ENCODE measurements around the gene CXorf65. TPM values are rescaled to one million over a fixed set of nuclear protein-coding genes. Genes with fewer than 3 reads are reported as not detected.
A peak's percentile ranks its signal among the peaks of the same experiment; 100 is the strongest.

Gene CXorf65
- total and polyA plus RNA-seq, 2 experiments from 2014 or later: not detected

DNA sequence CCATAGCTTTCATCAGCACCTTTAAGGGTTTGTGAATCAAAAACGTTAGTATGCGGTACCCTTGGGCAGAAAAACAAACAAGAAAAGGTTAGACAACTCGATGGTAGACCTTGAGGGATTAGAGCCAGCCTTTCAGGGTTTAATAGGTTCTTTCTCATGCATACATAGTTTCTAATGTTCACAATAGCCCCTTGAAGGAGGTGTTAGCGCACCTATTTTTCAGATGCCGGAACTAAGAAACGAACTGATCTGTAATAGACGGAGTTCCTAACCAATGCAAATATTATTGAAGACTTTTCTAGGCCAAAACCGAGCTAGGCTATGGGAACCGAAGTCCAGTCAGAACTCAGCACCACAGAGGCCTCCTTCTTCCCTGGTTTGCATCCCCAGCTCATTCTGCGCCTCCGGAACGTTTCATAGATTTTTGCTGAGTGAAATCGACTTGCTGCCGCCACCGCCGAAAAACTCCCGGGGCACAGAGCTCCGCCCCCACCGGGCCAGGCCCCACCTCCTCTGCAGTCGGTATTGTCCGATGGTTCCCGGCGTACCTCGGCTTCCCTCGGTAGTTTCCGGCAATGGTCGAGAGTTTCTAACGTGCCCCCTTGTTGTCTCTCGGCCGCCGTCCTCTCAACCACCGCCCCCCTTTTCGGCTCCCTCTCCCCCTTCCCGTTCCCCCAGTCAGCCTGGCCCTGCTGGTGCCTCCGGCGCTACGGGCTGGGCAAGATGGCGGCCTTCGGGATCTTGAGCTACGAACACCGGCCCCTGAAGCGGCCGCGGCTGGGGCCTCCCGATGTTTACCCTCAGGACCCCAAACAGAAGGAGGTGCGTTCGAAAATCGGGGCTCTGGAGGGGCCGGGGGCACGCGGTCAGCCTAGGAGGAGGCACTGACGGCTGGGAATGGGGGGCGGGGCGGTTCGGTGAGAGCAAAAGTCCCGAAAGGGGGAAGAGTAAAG lies 11.8 kb upstream of the CXorf65 start, which contains the start of gene MED12:
Gene MED12 (plus strand): TSS at position 565 of the 953 bp plus-strand sequence. CDS start 159 bp downstream, at position 724.
- Histone ChIP-seq H3K36me3 (ENCODE audit: low read depth) (no peaks in the 10 kb centered on the region; the same call in 1 of the 2 replicates), H3K4me2 (ENCODE audit: unreplicated experiment) (peak within 1 kb of the TSS; percentile 83), H3K27ac (peak within 1 kb of the TSS; percentile 75), H3K9me3 (ENCODE audit: low read depth) (no peaks in the 10 kb centered on the region), H4K20me1 (ENCODE audit: insufficient read depth) (no peaks in the 10 kb centered on the region), H3K9ac (peak within 1 kb of the TSS; percentile 96), H3K79me2 (ENCODE audit: insufficient read depth) (peaks cover 12% of the 10 kb centered on the region; the same call in 1 of the 2 replicates), H3K4me3 (peak within 1 kb of the TSS; percentile 93), H3F3A (ENCODE audit: insufficient read depth) (no peaks in the 10 kb centered on the region), H2AFZ (peak within 1 kb of the TSS; percentile 99), H3K27me3 (replicated peaks; ENCODE audit: insufficient read depth) (no peaks in the 10 kb centered on the region), H3K4me1 (ENCODE audit: insufficient read depth) (no peaks in the 10 kb centered on the region), H3K9me2 (ENCODE audit: insufficient read depth) (no peaks in the 10 kb centered on the region)
- TF ChIP-seq EZH2phosphoT487 (IDR thresholded peaks at IDR 0.05; ENCODE audit: insufficient read depth, low read depth): no peak
- no peak for TF ChIP-seq EZH2 (IDR thresholded peaks at IDR 0.05; ENCODE audit: insufficient read depth, poor library complexity, severe bottlenecking)
- WGBS, 2 experiments (ENCODE audit: low coverage in 1 of 2, low lambda C conversion rate in 2 of 2, missing lambda C conversion rate in 2 of 2): 2 to 5% methylated on average over 23 to 35 of the region's 56 CpGs
- in situ Hi-C loops (cut with MboI): no loop called here
- DNase-seq: peak; percentile 83

- Histone ChIP-seq H2AFZ (peak overlapping the region; percentile 99; the same call in 1 of the 2 replicates), H3K4me3 (0 out of 2 replicates have a peak overlapping the region, but pooled peaks have one; percentile 93), H3K9me2 (ENCODE audit: insufficient read depth) (no peaks in the 10 kb centered on the region), H3K27ac (no peak overlapping the region), H3K36me3 (ENCODE audit: low read depth) (no peaks in the 10 kb centered on the region; the same call in 1 of the 2 replicates), H3K27me3 (replicated peaks; ENCODE audit: insufficient read depth) (no peaks in the 10 kb centered on the region), H3F3A (ENCODE audit: insufficient read depth) (no peaks in the 10 kb centered on the region), H3K9me3 (ENCODE audit: low read depth) (no peaks in the 10 kb centered on the region), H3K79me2 (ENCODE audit: insufficient read depth) (peaks cover 12% of the 10 kb centered on the region; the same call in 1 of the 2 replicates), H3K4me1 (ENCODE audit: insufficient read depth) (no peaks in the 10 kb centered on the region), H4K20me1 (ENCODE audit: insufficient read depth) (no peaks in the 10 kb centered on the region), H3K9ac (no peak overlapping the region; the same call in 1 of the 2 replicates), H3K4me2 (ENCODE audit: unreplicated experiment) (no peak overlapping the region)
- TF ChIP-seq EZH2phosphoT487 (IDR thresholded peaks at IDR 0.05; ENCODE audit: insufficient read depth, low read depth): no peak
- TF ChIP-seq EZH2 (IDR thresholded peaks at IDR 0.05; ENCODE audit: insufficient read depth, poor library complexity, severe bottlenecking): no peak
- WGBS, 2 experiments (ENCODE audit: low coverage in 1 of 2, low lambda C conversion rate in 2 of 2, missing lambda C conversion rate in 2 of 2): 77 to 81% methylated on average over 9 to 10 of the region's 10 CpGs
- DNase-seq: no peak
- in situ Hi-C loops (cut with MboI): no loop called here
Measured at GRCh38 chrX:71117358-71117757, 10.8 kb upstream of the CXorf65 start.

- Histone ChIP-seq H3K27me3 (replicated peaks; ENCODE audit: insufficient read depth) (no peaks in the 10 kb centered on the region), H2AFZ (no peak overlapping the region), H3K36me3 (ENCODE audit: low read depth) (no peaks in the 10 kb centered on the region), H3K27ac (no peak overlapping the region), H4K20me1 (ENCODE audit: insufficient read depth) (no peaks in the 10 kb centered on the region), H3K9me2 (ENCODE audit: insufficient read depth) (no peaks in the 10 kb centered on the region), H3F3A (ENCODE audit: insufficient read depth) (no peaks in the 10 kb centered on the region), H3K79me2 (ENCODE audit: insufficient read depth) (no peaks in the 10 kb centered on the region), H3K4me2 (ENCODE audit: unreplicated experiment) (no peak overlapping the region), H3K4me1 (ENCODE audit: insufficient read depth) (no peaks in the 10 kb centered on the region), H3K9me3 (ENCODE audit: low read depth) (no peaks in the 10 kb centered on the region), H3K9ac (no peak overlapping the region), H3K4me3 (no peak overlapping the region)
- no peak for TF ChIP-seq EZH2 (IDR thresholded peaks at IDR 0.05; ENCODE audit: insufficient read depth, poor library complexity, severe bottlenecking)
- no peak for TF ChIP-seq EZH2phosphoT487 (IDR thresholded peaks at IDR 0.05; ENCODE audit: insufficient read depth, low read depth)
- 40 to 46% methylated on average over 4 to 5 of the region's 5 CpGs for WGBS, 2 experiments (ENCODE audit: low coverage in 1 of 2, low lambda C conversion rate in 2 of 2, missing lambda C conversion rate in 2 of 2)
- no peak for DNase-seq
- in situ Hi-C loops (cut with MboI): no loop called here
Measured at GRCh38 chrX:71111921-71112431, 5.4 kb upstream of the CXorf65 start.

- Histone ChIP-seq H3K9me3 (ENCODE audit: low read depth) (no peaks in the 10 kb centered on the region), H3K36me3 (ENCODE audit: low read depth) (no peaks in the 10 kb centered on the region), H3K27me3 (replicated peaks; ENCODE audit: insufficient read depth) (no peaks in the 10 kb centered on the region), H4K20me1 (ENCODE audit: insufficient read depth) (no peaks in the 10 kb centered on the region), H3K4me3 (no peak within 1 kb of the TSS), H3F3A (ENCODE audit: insufficient read depth) (no peaks in the 10 kb centered on the region), H3K79me2 (ENCODE audit: insufficient read depth) (no peaks in the 10 kb centered on the region), H3K4me2 (ENCODE audit: unreplicated experiment) (no peak within 1 kb of the TSS), H3K27ac (no peak within 1 kb of the TSS), H3K4me1 (ENCODE audit: insufficient read depth) (no peaks in the 10 kb centered on the region), H3K9me2 (ENCODE audit: insufficient read depth) (no peaks in the 10 kb centered on the region), H3K9ac (no peak within 1 kb of the TSS), H2AFZ (no peak within 1 kb of the TSS)
- TF ChIP-seq EZH2 (IDR thresholded peaks at IDR 0.05; ENCODE audit: insufficient read depth, poor library complexity, severe bottlenecking): no peak
- no peak for TF ChIP-seq EZH2phosphoT487 (IDR thresholded peaks at IDR 0.05; ENCODE audit: insufficient read depth, low read depth)
- in situ Hi-C loops (cut with MboI): no loop called here
- whole genome bisulfite sequencing, 2 experiments (ENCODE audit: low coverage in 1 of 2, low lambda C conversion rate in 2 of 2, missing lambda C conversion rate in 2 of 2): 51 to 61% methylated on average over 5 to 8 of the region's 8 CpGs
- no peak for DNase-seq
Measured at GRCh38 chrX:71111141-71111843, 4.8 kb upstream of the CXorf65 start, which contains the start of gene IL2RG. TSS of gene IL2RG (minus strand) at chrX:71111577. CDS start at chrX:71111539, 38 bp downstream.
